GM23248 (cell line): ENCODE results near the gene COL5A3.

Experiments used
- EZH2 ChIP-seq: fragments of 200-600 bp; sonication (generic); IDR thresholded peaks from 2 replicates; pipeline ENCODE4 v1.6.1; 2018; ENCODE audit warnings: antibody characterized with exemption, mild to moderate bottlenecking; ENCODE audit not compliant: insufficient read depth, poor library complexity, severe bottlenecking
- EZH2phosphoT487 ChIP-seq: fragments of 200-600 bp; sonication (generic); IDR thresholded peaks from 2 replicates; pipeline ENCODE4 v1.6.1; 2018; ENCODE audit warnings: antibody characterized with exemption, moderate library complexity, mild to moderate bottlenecking, low read depth; ENCODE audit not compliant: insufficient read depth

DNA sequence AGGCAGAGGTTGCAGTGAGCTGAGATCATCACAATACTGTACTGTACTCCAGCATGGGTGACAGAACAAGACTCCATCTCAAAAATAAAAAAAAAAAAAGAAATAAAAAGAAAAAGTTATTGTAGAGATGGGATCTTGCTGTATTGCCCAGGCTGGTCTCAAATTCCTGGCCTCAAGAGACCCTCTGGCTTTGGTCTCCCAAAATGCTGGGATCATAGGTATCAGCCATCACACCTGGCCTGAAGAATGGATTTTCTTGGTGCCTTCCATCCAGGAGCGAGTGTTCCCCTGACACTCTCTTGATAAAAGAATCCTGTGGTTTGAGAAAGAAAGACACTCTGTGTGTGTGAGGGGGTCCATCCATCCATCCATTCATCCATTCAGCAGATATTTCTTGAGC, 78.7 kb downstream of the COL5A3 start:
- TF ChIP-seq EZH2phosphoT487 (no peak), EZH2 (no peak)
